Right renal pelvis (tissue), 4 donors: ENCODE data around the gene IFNA6. TPM values are rescaled to one million over a fixed set of nuclear protein-coding genes. Genes with fewer than 3 reads are reported as not detected.
"Not testable (repeated sequence)": the region's sequence is repeated elsewhere in the genome, so short reads cannot be mapped to it uniquely, and the experiment has no call there.

Experiments used
- DNase-seq, 4 donors: peaks; one replicate each; pipeline ENCODE4 v3.0.0-alpha.2; 2013; ENCODE audit warnings: low read depth in 4 of 4, low spot score in 3 of 4, missing footprints in 1 of 4
- polyA plus RNA-seq, 4 donors: library from polyadenylated mRNA; unstranded; fragments of 120-200 nt; gene quantifications; one replicate each; pipeline ENCODE4 v1.2.1, GENCODE V29; 2013; ENCODE audit not compliant: insufficient read length in 4 of 4

Gene IFNA6
- polyA plus RNA-seq: not detected

DNA sequence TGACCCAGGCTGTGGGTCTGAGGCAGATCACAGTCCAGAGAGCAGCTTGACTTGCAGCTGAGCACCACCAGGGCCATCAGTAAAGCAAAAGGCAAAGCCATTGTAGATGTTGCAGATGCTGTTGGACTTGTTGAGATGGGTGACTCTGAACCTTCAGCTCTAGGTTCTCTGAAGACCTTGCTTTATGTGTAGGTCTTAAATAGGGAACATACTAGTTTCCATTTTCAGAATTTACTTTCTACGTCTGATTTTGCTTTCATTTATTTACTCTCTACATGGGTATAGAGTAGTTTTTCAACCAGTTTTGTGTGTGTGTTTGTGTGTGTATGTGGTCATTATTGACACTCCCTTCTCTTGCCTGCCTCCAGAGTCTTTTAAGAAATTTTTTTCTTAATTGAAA lies at the start of gene IFNA6:
TSS of gene IFNA6 (minus strand) at position 101 of the 400 bp plus-strand sequence. CDS start at position 101, 0 bp downstream.
- no peak for DNase-seq

DNA sequence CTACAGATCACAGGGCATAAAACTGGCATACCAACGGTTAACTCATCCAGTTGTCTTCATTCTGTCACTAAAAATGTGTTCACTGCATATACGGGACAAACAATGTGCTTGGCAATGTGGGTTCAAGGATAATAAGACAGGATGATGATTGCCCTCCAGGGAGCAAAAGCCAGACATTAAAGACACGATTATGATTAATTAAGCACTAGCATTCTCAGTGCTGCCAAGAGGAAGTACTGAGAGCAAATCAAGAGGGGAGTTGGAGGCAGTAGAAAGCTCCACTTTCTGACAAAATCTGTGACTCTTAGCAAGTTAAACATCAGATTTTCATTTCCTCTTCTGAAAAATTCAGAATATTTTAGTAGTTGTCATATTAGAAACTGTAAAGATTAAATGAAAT lies 49.3 kb upstream of the IFNA6 start:
- no peak for DNase-seq

DNA sequence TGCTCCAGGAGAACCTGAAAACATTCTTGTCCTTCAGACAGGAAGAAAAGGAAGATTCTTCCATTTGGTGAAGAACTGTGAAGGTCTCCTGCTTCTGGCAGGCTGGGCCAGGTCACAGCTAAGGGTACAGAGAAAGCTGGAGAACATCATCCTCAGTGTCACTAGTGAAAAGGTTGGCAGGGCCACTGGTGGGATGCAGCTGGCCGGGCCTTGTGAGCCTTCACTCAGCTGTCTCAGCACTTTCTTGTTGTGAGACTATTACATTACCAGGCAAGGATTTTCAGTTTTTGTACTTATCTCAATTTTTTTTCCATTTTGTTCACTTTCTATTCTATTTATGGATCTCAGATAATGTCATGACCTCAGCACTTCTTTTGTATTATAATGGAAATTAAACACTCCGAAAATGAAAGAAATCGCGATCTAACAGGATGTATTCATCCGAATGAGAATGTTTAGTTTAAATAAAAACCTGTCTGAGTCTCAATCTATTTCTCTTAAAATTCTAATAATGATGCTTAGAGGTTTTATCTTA lies 48.3 kb upstream of the IFNA6 start:
- DNase-seq: no peak

DNA sequence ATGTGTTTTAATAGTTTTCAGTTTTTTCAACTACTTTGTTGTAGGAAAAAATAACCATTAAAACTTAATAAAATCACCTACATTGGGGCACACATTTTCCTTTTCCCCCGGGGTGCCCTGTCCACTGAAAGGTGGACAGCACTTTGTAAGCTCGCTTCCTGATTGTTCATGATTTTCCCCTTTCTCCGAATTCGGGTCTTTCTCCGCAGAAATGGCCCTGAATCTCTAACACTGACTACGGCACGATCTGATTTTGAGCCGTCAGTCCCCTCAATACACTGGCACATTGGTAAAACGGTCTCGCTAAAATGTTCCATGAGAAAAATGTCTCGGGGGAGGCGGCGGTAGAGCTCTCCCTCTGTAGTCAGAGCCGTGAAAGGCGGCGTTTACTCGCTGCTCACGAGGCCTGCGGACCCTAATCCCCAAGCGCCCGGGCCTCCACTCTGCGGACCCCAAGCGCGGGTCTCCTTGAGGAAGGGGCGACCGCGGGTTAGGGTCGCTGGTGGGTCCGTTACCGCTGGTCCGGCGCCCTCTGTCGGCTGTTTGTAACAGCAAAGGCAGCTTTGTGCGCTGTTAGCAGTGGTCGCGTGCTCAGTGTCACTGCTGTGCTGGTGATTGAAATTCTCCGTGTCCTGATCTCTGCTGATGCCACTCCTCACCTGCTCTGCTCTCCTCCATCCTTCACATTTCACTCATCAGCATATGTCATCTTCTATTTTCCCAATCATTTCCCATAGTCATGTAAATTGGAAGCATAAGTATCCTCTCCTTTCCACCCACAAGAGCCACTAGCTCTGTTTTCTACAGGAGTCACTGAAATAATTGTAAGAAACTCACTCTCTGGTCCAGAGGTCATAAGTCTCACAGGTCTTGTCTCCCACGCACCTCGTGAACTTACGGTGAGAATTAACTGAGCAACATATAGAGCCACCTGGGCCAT lies 45.4 kb upstream of the IFNA6 start:
- peak in 3 of 4 donors; percentile 22 to 38 (median 22) for DNase-seq

DNA sequence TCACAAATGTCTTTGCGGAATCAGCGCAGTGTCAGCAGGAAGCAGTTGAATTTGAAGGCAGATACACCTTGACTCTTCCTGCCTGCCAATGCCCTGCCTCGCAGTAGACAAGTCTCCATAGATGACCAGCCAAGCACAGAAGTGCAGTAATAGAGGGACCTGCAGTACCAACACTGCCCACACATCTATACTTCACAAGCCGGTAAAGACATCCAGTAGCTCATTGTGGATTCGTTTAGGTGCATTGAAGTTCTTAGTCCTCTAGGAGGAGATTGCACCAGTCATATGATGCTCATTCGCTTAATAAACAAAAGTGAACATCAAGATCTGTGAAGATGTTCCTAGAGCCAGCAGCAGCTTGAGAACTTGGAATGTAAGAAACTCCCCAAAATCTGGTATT lies 41.6 kb upstream of the IFNA6 start:
- no peak for DNase-seq

DNA sequence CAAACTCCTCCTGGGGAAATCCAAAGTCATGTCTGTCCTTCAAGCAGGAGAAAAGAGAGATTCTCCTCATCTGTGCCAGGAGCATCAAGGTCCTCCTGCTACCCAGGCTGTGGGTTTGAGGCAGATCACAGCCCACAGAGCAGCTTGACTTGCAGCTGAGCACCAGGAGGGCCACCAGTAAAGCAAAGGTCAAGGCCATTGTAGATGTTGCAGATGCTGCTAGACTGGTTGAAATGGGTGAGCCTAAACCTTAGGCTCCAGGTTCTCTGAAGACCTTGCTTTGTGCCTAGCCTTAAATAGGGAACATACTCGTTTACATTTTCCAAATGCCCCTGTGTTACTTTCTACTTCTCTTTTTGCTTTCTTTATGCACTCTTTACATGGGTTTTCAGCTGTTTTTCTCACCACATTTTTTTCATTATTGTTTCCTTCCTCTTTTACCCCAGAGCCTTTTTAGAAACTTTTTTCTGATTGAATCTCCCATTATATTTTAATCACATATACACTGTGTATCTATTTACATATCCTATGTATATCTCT lies 34.5 kb upstream of the IFNA6 start, which contains the start of gene IFNA2:
TSS of gene IFNA2 (minus strand) at position 268 of the 540 bp plus-strand sequence. CDS start at position 199, 69 bp downstream.
- no peak for DNase-seq

DNA sequence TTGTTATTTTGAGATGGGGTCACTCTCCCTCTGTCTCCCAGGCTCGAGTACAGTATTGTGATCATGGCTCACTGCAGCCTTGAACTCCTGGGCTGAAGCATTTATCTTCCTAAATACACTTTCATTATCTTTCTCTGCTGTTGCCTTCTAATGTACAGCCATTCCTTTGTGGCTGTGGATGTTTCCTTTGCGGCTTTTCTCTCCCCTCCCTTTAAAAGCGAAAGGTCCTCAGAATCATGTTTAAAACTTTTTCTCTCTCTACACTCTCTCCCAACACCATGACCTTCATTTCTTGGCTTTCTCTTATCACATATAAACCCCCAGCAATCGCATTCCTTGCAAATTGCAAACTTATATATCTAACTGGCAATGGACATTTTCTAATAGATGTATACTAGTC lies 32.9 kb upstream of the IFNA6 start:
- no peak for DNase-seq

DNA sequence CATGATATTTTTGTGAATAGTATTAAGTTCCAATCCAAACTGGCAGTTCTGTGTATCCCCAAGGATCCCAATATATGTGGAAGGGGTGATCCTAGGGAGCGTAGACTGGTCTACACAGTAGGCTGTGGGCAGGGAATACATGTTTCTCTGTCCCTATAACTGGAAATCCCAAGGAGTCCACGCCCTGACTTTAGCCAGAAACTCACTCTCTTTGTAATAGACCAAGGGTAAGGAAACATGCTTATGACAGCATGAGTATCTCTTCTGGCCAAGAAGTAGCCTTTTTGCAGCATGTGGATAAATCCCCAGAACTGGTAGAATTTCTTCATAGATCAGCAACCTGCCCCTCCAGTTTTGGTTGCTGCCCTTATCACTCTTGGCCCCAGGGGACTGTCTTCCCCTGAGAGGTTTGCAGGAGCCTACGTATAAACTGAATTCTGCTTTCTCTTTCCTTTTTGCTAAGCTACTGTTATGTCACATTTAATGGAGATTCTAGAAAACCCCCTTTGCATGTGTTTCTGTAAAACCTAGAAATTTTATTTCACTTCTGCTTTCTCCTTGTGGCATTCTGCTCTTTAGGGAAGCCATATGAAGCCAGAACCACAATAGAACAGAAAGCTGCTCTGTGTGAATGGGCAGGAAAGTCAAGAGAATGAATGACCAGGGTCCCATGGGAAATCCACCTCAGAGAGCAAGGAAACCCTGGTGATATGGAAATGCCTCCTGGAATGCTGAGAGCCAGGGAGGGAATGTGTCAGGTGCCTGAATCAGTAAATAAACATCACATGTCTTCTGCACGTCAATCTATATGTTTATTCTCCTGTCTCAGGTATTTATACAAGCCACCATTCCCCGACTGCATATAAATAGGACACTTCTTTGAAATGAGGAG lies 31.0 kb upstream of the IFNA6 start:
- no peak for DNase-seq

DNA sequence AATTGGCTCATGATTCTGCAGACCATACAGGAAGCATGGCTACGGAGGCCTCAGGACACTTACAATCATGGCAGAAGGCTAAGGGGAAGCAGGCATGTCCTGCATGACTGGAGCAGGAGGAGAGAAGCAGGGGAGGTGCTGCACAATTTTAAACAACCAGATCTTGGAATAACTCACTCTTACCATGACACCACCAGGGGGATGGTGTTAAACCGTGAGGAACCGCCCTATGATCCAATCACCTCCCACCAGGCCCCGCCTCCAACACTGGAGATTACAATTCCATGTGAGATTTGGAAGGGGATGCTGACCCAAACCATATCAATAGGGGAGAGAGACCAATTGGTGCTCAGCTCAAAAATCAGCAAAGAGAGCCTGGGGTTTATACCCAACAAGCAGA lies 20.8 kb upstream of the IFNA6 start:
- DNase-seq: not testable (repeated sequence)

DNA sequence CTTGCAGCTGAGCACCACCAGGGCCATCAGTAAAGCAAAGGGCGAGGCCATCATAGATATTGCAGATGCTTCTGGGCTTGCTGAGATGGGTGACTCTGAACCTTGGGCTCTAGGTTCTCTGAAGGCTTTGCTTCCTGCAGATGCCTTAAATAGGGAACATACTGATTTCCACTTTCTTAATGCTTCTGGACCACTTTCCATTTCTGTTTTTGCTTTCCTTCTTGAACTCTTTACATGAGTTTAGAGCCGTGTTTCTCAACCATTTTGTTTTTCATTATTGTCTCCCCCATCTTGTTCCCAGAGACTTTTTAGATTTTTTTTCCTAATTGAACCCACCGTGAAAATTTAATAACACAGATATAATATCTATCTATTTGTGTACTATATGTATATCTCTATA lies 17.3 kb upstream of the IFNA6 start, which contains the start of gene IFNA13:
TSS of gene IFNA13 (minus strand) at position 101 of the 400 bp plus-strand sequence. CDS start at position 54, 47 bp downstream.
- no peak for DNase-seq

DNA sequence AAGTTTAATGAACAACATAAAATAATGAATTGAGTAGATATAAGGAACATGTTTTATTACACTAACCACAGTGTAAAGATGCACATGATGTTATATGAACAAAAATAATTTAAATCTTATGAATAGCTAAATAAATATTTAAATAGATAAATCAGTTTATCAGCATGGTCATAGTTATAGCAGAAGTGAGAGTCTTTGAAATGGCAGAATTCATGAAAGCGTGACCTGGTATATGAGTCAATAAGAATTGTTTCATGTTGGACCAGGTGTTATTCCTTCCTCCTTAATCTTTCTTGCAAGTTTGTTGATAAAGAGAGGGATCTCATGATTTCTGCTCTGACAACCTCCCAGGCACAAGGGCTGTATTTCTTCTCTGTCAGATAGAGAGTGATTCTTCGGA lies 16.5 kb upstream of the IFNA6 start:
- not testable (repeated sequence) for DNase-seq

DNA sequence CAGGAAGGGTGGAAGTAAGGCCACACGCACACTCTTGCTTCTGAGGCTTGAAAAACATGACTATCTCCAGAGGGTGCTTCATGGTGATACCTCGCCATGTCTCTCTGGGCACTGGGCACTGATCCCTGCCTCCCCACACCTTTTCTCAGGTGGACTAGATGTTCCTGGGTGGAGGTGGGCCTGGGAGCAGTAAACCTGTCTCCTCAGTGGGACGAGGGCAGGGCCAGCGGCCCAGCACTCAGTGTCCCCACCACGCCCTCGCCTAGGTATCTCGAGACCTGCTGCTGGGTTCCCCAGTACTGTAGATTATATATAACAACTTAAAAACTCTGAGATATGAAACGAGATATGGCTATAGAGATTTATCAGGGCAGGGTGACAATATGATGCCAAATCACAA lies 11.6 kb upstream of the IFNA6 start:
- no peak for DNase-seq

DNA sequence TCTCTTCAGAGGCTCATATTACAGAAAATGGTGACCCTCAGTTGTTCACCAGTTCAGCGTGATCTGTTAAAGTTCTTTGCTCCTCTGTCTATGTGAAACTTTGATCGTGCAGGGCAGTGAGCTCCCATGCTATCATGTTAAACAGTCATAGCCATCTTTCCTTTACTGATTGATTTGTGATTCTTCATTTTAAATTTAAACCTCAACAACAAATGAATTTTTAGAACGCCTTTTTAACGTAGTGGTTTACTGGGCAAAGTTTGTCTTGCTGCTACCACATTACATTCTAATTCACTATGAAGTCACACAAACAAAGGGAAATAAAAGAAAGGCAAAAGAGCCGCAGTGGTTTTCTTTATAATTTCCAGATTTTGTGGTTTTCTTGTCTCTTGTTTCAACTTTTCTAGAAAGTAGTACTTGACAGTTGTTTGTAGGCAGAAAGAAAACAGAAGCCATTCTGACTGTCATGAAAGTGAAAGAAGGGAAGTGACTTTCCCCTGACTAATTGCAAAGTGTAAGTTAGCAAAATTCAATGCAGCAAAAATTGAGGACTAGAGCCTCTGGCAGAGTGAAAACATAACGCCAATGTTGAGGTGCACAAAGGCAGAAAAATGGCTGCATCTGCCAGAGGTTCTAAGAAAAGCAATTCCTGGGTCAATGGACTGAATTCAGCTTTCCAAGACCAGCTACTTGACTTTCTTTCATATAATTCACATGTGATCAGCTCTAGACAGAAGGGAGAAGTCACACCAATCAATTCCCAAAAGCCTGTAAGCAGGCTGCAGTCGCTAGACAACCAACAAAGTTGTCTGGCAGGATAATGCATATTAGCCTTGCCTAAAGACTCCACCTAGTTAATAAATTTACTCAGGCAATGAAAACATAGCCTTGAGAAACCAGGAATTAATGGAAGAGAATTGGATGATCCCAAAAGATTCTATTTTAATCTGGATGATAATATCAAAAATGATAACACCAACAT lies 7.1 kb upstream of the IFNA6 start:
- no peak for DNase-seq

DNA sequence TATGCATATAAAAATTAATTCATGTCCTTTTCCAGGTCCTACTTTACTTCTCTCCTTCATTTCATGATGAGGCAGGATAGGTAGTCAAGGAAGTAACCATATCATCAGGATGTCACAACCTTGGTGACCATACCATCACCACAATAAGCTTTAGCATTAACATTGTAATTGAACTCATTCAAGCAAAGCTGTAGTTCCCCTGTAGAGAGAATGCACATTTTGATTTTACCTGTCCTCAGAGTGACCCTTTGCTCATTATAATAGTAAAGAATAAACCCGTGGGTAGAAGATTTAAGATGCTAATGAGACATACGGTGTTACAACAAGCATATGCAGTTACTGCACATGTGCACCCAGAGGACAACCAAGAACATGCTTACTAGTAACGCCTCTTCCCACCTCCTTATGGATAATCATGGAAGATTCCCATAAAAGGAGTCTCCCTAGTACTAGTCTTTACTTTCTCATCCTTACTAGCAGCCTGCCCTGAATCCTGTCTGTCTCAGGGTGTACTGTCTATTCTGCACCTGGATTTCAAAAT lies 2.2 kb downstream of the IFNA6 start:
- DNase-seq: no peak

DNA sequence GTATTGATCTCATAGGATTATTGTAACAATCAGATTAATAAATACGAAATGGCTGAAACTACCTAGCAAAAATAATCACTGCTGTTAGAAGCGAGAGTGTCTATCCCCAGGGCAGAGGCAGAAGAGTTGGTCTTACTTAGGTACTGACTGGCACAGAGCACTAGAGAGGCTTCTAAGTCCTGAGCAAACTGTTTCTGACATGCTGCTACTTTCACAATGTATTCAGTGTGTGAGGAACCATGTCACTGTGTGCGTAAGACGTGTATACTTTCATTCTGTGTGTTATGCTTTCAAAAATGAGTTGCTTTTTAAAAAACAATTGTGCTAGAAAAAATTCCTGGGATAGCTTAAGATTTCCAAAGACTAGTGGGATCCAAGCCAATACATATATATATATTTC lies 10.0 kb downstream of the IFNA6 start:
- no peak for DNase-seq

DNA sequence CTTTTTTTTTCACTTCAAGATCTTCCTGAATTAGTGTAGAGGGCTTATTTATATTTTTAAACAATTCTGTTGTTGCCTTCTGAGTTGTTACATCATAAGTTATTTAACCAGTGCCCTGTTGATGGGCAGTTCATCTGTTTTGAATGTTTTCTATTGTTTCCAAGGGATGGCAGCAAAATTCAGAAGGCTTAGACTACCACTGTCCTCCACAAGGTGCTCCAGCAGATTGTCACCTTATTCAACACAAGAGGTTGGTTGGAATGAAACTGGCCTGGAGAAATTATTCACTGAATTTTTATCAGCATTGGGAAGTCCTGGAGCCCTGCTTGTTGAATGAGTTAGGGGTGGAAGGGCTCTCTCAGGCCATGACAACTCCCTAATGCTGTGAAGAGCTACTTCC lies 14.2 kb downstream of the IFNA6 start:
- no peak for DNase-seq

DNA sequence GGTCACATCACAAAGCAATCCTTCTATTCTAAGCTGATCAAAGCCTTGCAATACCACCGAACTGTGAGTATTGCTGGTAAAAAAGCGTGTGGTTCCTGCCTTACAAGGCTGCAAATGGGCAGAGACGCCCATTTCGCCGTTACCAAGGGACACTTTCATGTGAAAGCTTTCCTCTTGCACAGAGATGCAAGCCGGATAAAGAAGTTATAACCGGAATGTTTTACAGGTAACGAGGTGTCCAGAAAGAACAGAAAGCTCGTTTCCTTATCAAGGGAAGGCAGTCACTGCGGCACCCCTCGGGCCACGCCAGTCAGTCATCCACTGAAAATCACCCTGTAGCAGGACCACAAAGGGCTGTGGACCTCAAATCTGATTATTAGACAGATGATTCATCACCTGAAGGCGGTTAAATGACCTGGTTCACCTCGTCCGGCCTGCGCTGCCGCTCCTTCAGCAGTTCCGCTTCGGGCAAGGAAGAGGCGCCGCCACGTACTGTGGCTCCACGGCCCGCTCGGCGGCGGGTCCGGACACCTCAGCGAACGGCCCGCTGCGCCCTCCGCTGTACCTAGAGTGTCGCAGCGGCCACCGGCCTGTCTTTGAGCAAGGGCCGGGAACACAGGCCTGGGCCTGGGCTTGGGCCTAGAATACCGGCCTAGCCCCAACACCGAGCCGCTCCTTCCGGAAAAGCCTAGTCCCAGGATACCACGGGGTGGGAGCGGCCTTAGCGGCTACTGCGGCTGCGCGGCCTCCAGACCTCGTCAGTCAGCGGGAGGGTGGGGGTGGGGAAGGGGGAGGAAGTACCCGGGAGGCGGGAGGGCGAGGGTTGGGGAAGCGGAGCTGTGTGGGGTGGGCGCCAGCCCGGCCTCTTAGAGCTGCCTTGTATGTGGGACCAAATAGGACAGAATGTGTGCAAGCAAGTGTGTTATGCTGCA lies 15.7 kb downstream of the IFNA6 start, which contains the start of gene KLHL9:
TSS of gene KLHL9 (minus strand) at position 704 of the 932 bp plus-strand sequence. CDS start at position 159, 545 bp downstream.
- DNase-seq: peak; percentile 83 to 93 (median 86)

DNA sequence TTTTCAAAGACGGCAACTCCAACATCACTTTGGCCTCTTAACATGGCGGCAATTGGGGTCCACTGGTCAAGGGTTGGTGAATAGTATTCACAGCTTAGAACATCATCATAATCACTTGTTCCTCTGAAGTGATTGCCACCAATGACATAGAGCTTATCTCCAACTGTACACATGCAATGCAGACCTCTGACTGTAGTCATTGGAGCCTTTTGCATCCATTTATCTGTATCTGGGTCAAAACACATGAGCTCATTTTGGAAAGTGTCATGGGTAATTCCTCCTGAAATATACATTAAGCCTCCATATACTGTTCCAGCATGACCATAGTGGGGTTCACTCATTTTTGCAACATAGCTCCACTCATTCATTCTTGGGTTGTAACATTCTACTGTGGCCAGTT lies 17.5 kb downstream of the IFNA6 start:
- no peak for DNase-seq
